NT2/D1 (cell line): ENCODE data around the gene SHQ1.

Experiments
- SUZ12 ChIP-seq: IDR thresholded peaks from 2 replicates; pipeline ENCODE4 v1.6.1; 2011; ENCODE audit not compliant: insufficient read length, insufficient read depth; ENCODE audit errors: extremely low read depth
- YY1 ChIP-seq: IDR thresholded peaks from 2 replicates; pipeline ENCODE4 v1.6.1; 2011; ENCODE audit not compliant: insufficient read length, insufficient read depth
- ZNF274 ChIP-seq: IDR thresholded peaks from 2 replicates; pipeline ENCODE4 v1.6.1; 2011; ENCODE audit warnings: mild to moderate bottlenecking, low read depth, low read length

DNA sequence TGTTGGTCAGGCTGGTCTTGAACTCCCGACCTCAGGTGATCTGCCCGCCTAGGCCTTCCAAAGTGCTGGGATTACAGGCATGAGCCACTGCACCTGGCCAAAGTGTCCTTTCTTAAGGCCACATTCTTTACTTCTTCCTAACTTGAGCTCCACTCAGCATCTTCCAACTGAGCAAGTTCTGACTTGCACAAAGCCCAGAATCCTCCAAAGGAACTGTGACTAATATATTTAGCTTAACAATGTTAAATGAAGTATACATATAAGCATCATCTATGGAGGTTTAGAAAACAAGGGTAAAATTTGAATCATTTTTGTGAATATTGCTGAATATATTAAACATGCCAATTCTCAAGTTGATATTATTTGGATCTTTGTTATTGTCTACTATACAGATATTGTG is 93.7 kb downstream of the SHQ1 start:
- TF ChIP-seq YY1 (no peak), ZNF274 (no peak), SUZ12 (no peak)
